Psoas muscle (tissue), 8 donors: Measurements from ENCODE around the gene SPATS2L. TPM values are rescaled to one million over a fixed set of nuclear protein-coding genes. Genes with fewer than 3 reads are reported as not detected.
A peak's percentile ranks its signal among the peaks of the same experiment; 100 is the strongest.

Source experiments
- ATAC-seq, 4 donors: fragments of 200-7000 bp; cut with Tn5 transposase; one replicate each; pipeline ENCODE4 v1.9.1; 2020; ENCODE audit warnings: moderate library complexity in 3 of 4, mild to moderate bottlenecking in 2 of 4
- DNase-seq, 2 donors: peaks; one replicate each; pipeline ENCODE4 v3.0.0-alpha.2; 2020
- H3K27ac ChIP-seq: fragments of 200-600 bp; one replicate; pipeline ENCODE4 v1.8.0; 2022
- H3K27me3 ChIP-seq, 3 donors: fragments of 200-600 bp in 1 of 3; one replicate each; pipeline versions ENCODE4 v1.6.1 to v1.8.0; 2013 to 2022; ENCODE audit warnings: low read length in 2 of 3, mild to moderate bottlenecking in 2 of 3, moderate library complexity in 1 of 3; ENCODE audit not compliant: insufficient read depth in 3 of 3
- H3K36me3 ChIP-seq, 2 donors: fragments of 200-600 bp in 1 of 2; one replicate each; pipeline versions ENCODE4 v1.6.1 to v1.8.0; 2013 to 2022; ENCODE audit warnings: low read depth in 1 of 2, mild to moderate bottlenecking in 1 of 2, moderate library complexity in 1 of 2; ENCODE audit not compliant: insufficient read depth in 1 of 2
- H3K4me1 ChIP-seq: fragments of 200-600 bp; one replicate; pipeline ENCODE4 v1.8.0; 2022
- H3K4me3 ChIP-seq: fragments of 200-600 bp; one replicate; pipeline ENCODE4 v1.8.0; 2022; ENCODE audit warnings: mild to moderate bottlenecking
- H3K9me3 ChIP-seq: fragments of 200-600 bp; one replicate; pipeline ENCODE4 v1.8.0; 2022
- WGBS, 3 donors: extraction: QIAGEN DNeasy Blood & Tissue Kit; methylation state at CpG; one replicate each; pipeline versions ENCODE4 v1.1.6 to v1.1.7; 2013; 5-methylcytosine and 5-hydroxymethylcytosine counted together
- intact Hi-C, 2 donors: fragments of 100-400 bp; cut with DNase I; formaldehyde crosslinking; loops; one replicate each; pipeline versions ENCODE4 v1.11.0 to v1.14.2; 2022
- polyA plus RNA-seq, 3 donors: library from polyadenylated mRNA; stranded (reverse); fragments of 200-250 nt; gene quantifications; one replicate each; pipeline ENCODE4 v1.2.3, GENCODE V29; 2013
- total RNA-seq, 4 donors: library from RNA; stranded (reverse); fragmentation: NEBNext Ultra II Directional in 2 of 4; extraction: Animal tissue kit (Norgen Biotek cat#: 25700) in 2 of 4; gene quantifications; one replicate each; pipeline versions ENCODE4 v1.2.1 to v1.2.4, GENCODE V29; 2021 to 2023
- TF ChIP-seq, protein P1 (sequence below): fragments of 200-600 bp; IDR thresholded peaks from one replicate; pipeline ENCODE4 v1.8.0; 2022; ENCODE audit warnings: antibody characterized with exemption
- donor health status: healthy with polysubstance abuse.
- donor health status: DM: no; HTN: no; CAD: no; lungs with moderate emphysema.
- donor health status: Bipolar disorder and iron deficiency.
- donor health status: healthy.
- donor health status: DM: yes; HTN: yes; CAD: no.
- donor health status: DM: no; HTN: no; CAD: no.
- donor health status: DM: no; HTN: no; CAD: no.
- donor health status: DM: yes; HTN: yes; CAD: no.

SPATS2L gene
- total and polyA plus RNA-seq, 7 donors = 34.2 to 286 (median 60.2) TPM

DNA sequence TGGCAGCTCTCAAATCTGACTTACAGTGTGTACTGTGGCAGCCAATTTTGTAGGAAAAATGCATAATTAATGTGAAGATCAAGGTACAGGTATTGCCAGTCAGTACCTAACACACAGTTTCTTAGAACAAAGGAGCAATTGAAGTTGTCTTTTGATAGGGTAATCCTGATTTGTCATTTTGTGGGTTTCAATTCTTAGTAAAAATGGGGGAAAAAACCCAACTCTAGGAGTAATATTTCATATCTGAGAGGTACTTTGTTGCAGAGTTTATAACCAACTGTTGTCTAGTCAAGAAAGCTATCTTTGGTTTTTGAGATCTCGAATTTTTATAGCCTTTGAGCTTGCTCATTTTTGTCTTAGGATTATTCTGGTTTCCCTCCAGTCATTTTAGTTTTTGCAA lies 16.1 kb downstream of the SPATS2L start:
- no peak for DNase-seq
- WGBS, 3 donors = 44 to 78% (median 55%) methylated on average over 1 of the region's 1 CpG
- no peaks in the 10 kb centered on the region for H3K27me3 ChIP-seq
- H3K4me3 ChIP-seq = no peak overlapping the region
- H3K9me3 ChIP-seq = no peaks in the 10 kb centered on the region
- ATAC-seq = no peak
- H3K27ac ChIP-seq = no peak overlapping the region
- peaks cover 51% of the 10 kb centered on the region for H3K4me1 ChIP-seq
- H3K36me3 ChIP-seq = no peaks in the 10 kb centered on the region
- intact Hi-C loops = loop anchor here in 1 of 2 donors (5.0 kb wide), 1 partner anchor 55 kb away; no protein-coding TSS in a partner anchor
- TF ChIP-seq, protein P1, sequence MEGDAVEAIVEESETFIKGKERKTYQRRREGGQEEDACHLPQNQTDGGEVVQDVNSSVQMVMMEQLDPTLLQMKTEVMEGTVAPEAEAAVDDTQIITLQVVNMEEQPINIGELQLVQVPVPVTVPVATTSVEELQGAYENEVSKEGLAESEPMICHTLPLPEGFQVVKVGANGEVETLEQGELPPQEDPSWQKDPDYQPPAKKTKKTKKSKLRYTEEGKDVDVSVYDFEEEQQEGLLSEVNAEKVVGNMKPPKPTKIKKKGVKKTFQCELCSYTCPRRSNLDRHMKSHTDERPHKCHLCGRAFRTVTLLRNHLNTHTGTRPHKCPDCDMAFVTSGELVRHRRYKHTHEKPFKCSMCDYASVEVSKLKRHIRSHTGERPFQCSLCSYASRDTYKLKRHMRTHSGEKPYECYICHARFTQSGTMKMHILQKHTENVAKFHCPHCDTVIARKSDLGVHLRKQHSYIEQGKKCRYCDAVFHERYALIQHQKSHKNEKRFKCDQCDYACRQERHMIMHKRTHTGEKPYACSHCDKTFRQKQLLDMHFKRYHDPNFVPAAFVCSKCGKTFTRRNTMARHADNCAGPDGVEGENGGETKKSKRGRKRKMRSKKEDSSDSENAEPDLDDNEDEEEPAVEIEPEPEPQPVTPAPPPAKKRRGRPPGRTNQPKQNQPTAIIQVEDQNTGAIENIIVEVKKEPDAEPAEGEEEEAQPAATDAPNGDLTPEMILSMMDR = no peak

DNA sequence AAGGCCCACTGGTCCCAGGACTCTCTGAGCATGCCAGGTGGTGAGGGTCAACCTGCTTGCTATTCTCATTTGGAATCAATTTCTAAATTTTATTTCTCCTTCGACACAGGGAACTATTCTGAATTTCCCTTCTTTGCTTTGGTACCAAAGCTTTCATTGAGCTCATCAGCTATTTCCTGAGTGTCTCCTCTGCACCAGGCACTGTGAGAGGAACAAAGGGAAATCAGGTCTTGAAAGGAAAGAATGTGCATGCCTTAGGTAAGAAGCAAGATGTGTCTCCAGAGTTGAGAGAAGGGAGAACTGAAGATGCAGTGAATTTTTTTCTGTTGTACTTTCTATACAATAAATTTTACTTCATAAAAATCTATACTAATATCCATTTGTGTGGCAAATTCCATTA lies 17.9 kb downstream of the SPATS2L start:
- Histone ChIP-seq H3K27me3 (no peaks in the 10 kb centered on the region), H3K36me3 (peaks cover 0 to 4% of the 10 kb centered on the region in 2 donors), H3K9me3 (no peaks in the 10 kb centered on the region), H3K27ac (no peak overlapping the region), H3K4me1 (peaks cover 47% of the 10 kb centered on the region), H3K4me3 (no peak overlapping the region)
- TF ChIP-seq, protein P1 = no peak
- no peak for ATAC-seq
- intact Hi-C loops = loop anchor here in 1 of 2 donors (5.0 kb wide), 1 partner anchor 53 kb away; no protein-coding TSS in a partner anchor
- DNase-seq = no peak
- 23 to 29% (median 28%) methylated on average over 1 of the region's 1 CpG for WGBS, 3 donors

DNA sequence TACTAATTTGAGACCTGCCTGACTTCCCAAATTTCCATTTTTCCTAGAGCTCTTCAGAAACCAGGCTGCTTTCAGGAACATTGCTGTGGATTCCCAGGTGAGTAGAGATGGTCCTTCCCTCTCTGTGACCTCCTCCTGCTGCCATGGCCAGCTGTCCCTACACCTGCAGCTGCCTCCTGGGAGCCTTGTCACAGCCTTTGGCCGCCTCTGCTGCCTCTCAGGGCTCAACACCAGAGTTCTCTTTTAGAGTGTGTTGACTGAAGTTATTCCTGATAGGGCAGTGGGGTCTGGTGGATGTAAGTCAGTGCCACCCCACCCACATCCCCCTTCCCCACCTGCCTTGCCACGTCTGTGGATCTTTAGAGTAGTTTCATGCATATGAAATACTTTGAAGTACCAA lies 22.9 kb downstream of the SPATS2L start:
- no peak overlapping the region for H3K4me3 ChIP-seq
- no peaks in the 10 kb centered on the region for H3K27me3 ChIP-seq
- H3K4me1 ChIP-seq = peaks cover 22% of the 10 kb centered on the region
- no peaks in the 10 kb centered on the region for H3K9me3 ChIP-seq
- 67 to 82% (median 69%) methylated on average over 2 of the region's 2 CpGs for WGBS, 3 donors
- TF ChIP-seq, protein P1 = no peak
- DNase-seq = no peak
- H3K27ac ChIP-seq = no peak overlapping the region
- peaks cover 0 to 4% of the 10 kb centered on the region in 2 donors for H3K36me3 ChIP-seq
- peak in 1 of 4 donors; percentile 32 for ATAC-seq
- intact Hi-C loops = no loop called here

DNA sequence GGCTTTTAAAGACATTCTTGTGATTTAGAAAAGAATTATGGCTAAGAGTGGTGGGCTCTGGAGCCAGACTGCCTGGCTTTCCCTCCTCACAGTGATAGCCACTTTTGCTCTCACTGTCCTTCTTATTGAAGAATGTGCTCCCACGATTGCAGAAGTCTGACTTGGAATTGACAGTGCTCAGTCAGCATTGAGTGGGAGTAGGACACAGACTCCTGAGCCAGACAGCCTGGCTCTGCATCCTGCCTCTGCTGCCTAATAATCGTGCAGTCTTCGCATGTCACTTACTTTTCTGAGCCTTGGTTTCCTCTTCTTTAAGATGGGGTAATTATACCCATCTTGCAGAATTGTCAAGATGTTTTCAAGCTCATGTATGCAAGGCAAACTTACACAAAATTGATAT lies 23.3 kb downstream of the SPATS2L start:
- 11 to 28% (median 17%) methylated on average over 3 of the region's 3 CpGs for WGBS, 3 donors
- ATAC-seq = peak in 2 of 4 donors; percentile 55 to 58
- peaks cover 22% of the 10 kb centered on the region for H3K4me1 ChIP-seq
- H3K27me3 ChIP-seq = no peaks in the 10 kb centered on the region
- no peak for DNase-seq
- no peak overlapping the region for H3K27ac ChIP-seq
- TF ChIP-seq, protein P1 = no peak
- H3K9me3 ChIP-seq = no peaks in the 10 kb centered on the region
- H3K4me3 ChIP-seq = no peak overlapping the region
- intact Hi-C loops = no loop called here
- peaks cover 0 to 4% of the 10 kb centered on the region in 2 donors for H3K36me3 ChIP-seq
